Measurements from ENCODE around the gene PPP4R4.

GRCh38 chr14:94224040-94224439 lies 49.9 kb downstream of the PPP4R4 start:
- TF ChIP-seq, protein P1, sequence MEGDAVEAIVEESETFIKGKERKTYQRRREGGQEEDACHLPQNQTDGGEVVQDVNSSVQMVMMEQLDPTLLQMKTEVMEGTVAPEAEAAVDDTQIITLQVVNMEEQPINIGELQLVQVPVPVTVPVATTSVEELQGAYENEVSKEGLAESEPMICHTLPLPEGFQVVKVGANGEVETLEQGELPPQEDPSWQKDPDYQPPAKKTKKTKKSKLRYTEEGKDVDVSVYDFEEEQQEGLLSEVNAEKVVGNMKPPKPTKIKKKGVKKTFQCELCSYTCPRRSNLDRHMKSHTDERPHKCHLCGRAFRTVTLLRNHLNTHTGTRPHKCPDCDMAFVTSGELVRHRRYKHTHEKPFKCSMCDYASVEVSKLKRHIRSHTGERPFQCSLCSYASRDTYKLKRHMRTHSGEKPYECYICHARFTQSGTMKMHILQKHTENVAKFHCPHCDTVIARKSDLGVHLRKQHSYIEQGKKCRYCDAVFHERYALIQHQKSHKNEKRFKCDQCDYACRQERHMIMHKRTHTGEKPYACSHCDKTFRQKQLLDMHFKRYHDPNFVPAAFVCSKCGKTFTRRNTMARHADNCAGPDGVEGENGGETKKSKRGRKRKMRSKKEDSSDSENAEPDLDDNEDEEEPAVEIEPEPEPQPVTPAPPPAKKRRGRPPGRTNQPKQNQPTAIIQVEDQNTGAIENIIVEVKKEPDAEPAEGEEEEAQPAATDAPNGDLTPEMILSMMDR (IDR thresholded peaks at IDR 0.05): no peak
- no peak for TF ChIP-seq POLR2A (IDR thresholded peaks at IDR 0.05)

All from testis (tissue), 2 donors.